Eye (tissue), 1 donor: ENCODE results near the gene ZNF407.

Experiments used
- DNase-seq: peaks from one replicate; pipeline ENCODE4 v3.0.0-alpha.2; 2015

ZNF407 gene

GRCh38 chr18:74793746-74794145 lies 196.1 kb downstream of the ZNF407 start:
- no peak for DNase-seq

GRCh38 chr18:74795751-74796150 lies 198.1 kb downstream of the ZNF407 start:
- no peak for DNase-seq

GRCh38 chr18:74796211-74796610 lies 198.5 kb downstream of the ZNF407 start:
- DNase-seq = no peak

- DNase-seq = peak; percentile 27
These were observed 199.3 kb downstream of the ZNF407 start for GRCh38 chr18:74796841-74797576.

GRCh38 chr18:74797577-74798151 lies 200.0 kb downstream of the ZNF407 start:
- no peak for DNase-seq

GRCh38 chr18:74799542-74799941 lies 201.9 kb downstream of the ZNF407 start:
- no peak for DNase-seq

GRCh38 chr18:74800098-74800497 lies 202.4 kb downstream of the ZNF407 start:
- DNase-seq = no peak

- DNase-seq = no peak
These were observed 205.4 kb downstream of the ZNF407 start for GRCh38 chr18:74803117-74803516.

GRCh38 chr18:74803769-74804168 lies 206.1 kb downstream of the ZNF407 start:
- DNase-seq = no peak

- no peak for DNase-seq
These were observed 207.0 kb downstream of the ZNF407 start for GRCh38 chr18:74804677-74805076.

GRCh38 chr18:74806073-74806472 lies 208.4 kb downstream of the ZNF407 start:
- DNase-seq = no peak

- no peak for DNase-seq
These were observed 209.2 kb downstream of the ZNF407 start for GRCh38 chr18:74806700-74807416.

GRCh38 chr18:74817576-74817975 lies 219.9 kb downstream of the ZNF407 start:
- DNase-seq = no peak

GRCh38 chr18:74818516-74819175 lies 221.0 kb downstream of the ZNF407 start:
- no peak for DNase-seq

- no peak for DNase-seq
These were observed 221.9 kb downstream of the ZNF407 start for GRCh38 chr18:74819433-74820059.

GRCh38 chr18:74820160-74820780 lies 222.6 kb downstream of the ZNF407 start:
- DNase-seq = no peak

- no peak for DNase-seq
These were observed 227.8 kb downstream of the ZNF407 start for GRCh38 chr18:74825460-74825859.

- DNase-seq = no peak
These were observed 228.9 kb downstream of the ZNF407 start for GRCh38 chr18:74826572-74826971.

- no peak for DNase-seq
These were observed 230.5 kb downstream of the ZNF407 start for GRCh38 chr18:74828200-74828599.

- DNase-seq = no peak
These were observed 234.0 kb downstream of the ZNF407 start for GRCh38 chr18:74831571-74832250.

GRCh38 chr18:74832381-74832780 lies 234.7 kb downstream of the ZNF407 start:
- DNase-seq = no peak

- DNase-seq = no peak
These were observed 235.3 kb downstream of the ZNF407 start for GRCh38 chr18:74832999-74833398.
